Inflammatory macrophage treated with lipopolysaccharide for 1 hour (primary cell): ENCODE measurements around the gene TYMS.

Experiments
- DNase-seq, 2 donors: peaks; one replicate each; pipeline ENCODE4 v3.0.0-alpha.2; 2020 to 2022

TYMS gene

GRCh38 chr18:713135-713490, 55.7 kb downstream of the TYMS start:
- no peak for DNase-seq

DNA sequence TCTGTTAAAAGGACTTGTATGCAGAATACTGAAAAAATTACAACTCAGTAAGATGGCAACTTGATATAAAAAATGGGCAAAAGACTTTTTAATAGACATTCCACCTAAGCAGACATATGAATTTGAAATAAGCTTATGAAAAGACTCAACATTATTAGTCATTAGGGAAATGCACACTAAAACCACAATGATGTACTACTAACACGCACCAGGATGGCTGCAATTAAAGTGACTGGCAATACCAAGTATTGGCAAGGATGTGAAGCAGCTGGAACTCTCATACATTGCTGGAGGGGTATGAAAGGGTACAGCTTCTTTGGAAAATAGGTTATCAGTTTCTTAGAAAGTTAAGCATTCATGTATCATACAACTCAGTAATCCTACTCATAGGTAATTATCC, 58.2 kb downstream of the TYMS start:
- no peak for DNase-seq

DNA sequence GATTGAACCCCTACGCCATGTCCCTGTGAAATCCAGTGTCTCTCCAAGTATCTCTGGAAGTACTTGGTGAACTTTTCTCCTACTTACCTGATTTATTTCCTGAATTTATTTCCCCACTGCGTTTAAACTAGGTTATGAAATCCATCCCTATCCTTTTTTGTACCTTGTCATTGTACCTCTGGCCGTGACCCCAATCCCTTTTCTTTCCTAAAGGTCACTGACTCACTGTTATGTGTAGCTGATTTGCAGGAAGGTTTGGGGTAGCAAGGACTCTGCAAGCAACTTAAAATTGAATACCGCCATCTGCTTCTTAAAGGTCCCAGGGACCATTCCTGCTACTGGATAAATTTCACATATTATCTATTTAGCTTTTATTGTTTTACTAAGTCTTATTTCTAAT, 59.5 kb downstream of the TYMS start:
- no peak for DNase-seq
